Measurements from ENCODE around the gene PHACTR1. TPM values are rescaled to one million over a fixed set of nuclear protein-coding genes. Genes with fewer than 3 reads are reported as not detected.
A peak's percentile ranks its signal among the peaks of the same experiment; 100 is the strongest.

PHACTR1 gene
- total and polyA plus RNA-seq, 12 donors = 0.77 to 16.0 (median 3.5) TPM

DNA sequence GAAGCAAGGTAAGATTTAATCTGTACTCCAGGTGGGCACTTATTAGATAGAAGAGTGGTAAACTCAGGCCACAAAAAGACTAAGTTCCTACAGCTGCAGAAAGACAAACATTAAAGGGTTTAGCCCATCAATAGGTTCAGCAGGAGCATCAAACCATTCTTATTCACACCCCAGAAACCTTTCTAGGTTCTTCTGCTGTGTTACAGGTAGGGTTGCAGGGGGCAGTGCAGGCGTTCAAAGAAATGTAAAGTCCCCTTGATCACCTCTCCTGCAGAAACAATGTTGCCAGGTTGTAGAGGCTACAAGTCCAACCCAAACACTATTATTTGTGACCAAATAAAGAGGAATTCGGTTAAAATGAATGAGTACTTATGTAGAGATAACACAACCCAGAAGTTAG is 31.8 kb downstream of the PHACTR1 start:
- no peaks in the 10 kb centered on the region for H3K36me3 ChIP-seq (replicated peaks in 1 of 2)
- peaks cover 34% of the 10 kb centered on the region for H3K27me3 ChIP-seq
- DNase-seq = no peak
- no peak overlapping the region for H3K4me3 ChIP-seq
- H3K27ac ChIP-seq = no peak overlapping the region
- intact Hi-C loops (cut with DNase I) = no loop called here
- TF ChIP-seq, protein P1, sequence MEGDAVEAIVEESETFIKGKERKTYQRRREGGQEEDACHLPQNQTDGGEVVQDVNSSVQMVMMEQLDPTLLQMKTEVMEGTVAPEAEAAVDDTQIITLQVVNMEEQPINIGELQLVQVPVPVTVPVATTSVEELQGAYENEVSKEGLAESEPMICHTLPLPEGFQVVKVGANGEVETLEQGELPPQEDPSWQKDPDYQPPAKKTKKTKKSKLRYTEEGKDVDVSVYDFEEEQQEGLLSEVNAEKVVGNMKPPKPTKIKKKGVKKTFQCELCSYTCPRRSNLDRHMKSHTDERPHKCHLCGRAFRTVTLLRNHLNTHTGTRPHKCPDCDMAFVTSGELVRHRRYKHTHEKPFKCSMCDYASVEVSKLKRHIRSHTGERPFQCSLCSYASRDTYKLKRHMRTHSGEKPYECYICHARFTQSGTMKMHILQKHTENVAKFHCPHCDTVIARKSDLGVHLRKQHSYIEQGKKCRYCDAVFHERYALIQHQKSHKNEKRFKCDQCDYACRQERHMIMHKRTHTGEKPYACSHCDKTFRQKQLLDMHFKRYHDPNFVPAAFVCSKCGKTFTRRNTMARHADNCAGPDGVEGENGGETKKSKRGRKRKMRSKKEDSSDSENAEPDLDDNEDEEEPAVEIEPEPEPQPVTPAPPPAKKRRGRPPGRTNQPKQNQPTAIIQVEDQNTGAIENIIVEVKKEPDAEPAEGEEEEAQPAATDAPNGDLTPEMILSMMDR (IDR thresholded peaks at IDR 0.05) = no peak
- no peak for TF ChIP-seq POLR2A (IDR thresholded peaks at IDR 0.05)
- H3K9me3 ChIP-seq (replicated peaks in 1 of 3) = no peaks in the 10 kb centered on the region
- no peaks in the 10 kb centered on the region for H3K4me1 ChIP-seq (replicated peaks in 1 of 2)
- 3 to 7% (median 5%) methylated on average over 2 of the region's 2 CpGs for WGBS, 4 donors

DNA sequence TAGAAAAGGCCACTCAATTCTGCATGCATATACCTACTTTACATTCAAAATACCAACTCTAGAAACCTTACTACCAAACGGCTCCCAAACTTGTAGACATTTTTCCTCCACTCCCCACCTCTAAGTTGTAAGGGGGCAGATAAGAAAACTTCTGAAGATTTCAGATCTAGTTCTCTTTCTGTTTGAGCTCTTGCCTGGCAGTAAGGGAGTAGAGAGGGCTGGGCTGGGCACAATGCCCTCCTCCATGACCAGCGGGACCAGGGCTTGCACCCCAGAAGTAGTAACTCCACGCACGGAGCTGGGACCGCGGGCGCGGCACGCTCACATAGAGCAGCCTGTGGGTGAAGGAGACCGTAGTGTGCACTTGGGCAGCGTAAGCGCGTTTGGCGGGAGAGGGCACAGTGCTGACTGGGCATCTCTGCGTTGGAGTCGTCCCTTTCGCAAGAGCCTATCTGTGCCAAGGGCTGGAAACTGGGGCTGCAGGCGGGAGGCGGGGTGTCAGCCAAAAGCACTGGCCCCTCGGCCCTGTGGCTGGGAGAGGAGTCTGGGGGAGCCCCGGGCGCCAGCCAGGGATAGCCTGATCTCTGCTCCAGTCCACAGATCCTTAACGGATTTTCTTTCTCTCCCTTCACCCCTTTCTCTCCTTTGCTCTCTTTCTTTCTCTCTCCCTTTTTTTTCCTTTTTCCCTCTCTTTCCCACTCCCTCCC is 32.4 kb downstream of the PHACTR1 start:
- Histone ChIP-seq H3K4me1 (replicated peaks in 1 of 2) (no peaks in the 10 kb centered on the region), H3K9me3 (replicated peaks in 1 of 3) (no peaks in the 10 kb centered on the region), H3K4me3 (no peak overlapping the region), H3K36me3 (replicated peaks in 1 of 2) (no peaks in the 10 kb centered on the region), H3K27me3 (peaks cover 34% of the 10 kb centered on the region), H3K27ac (no peak overlapping the region)
- DNase-seq = peak in 1 of 7 donors; percentile 50
- whole genome bisulfite sequencing, 4 donors = 0 to 5% (median 2%) methylated on average over 10 to 23 of the region's 23 CpGs
- intact Hi-C loops (cut with DNase I) = no loop called here
- no peak for TF ChIP-seq POLR2A (IDR thresholded peaks at IDR 0.05)
- TF ChIP-seq, protein P1 (IDR thresholded peaks at IDR 0.05) = no peak

DNA sequence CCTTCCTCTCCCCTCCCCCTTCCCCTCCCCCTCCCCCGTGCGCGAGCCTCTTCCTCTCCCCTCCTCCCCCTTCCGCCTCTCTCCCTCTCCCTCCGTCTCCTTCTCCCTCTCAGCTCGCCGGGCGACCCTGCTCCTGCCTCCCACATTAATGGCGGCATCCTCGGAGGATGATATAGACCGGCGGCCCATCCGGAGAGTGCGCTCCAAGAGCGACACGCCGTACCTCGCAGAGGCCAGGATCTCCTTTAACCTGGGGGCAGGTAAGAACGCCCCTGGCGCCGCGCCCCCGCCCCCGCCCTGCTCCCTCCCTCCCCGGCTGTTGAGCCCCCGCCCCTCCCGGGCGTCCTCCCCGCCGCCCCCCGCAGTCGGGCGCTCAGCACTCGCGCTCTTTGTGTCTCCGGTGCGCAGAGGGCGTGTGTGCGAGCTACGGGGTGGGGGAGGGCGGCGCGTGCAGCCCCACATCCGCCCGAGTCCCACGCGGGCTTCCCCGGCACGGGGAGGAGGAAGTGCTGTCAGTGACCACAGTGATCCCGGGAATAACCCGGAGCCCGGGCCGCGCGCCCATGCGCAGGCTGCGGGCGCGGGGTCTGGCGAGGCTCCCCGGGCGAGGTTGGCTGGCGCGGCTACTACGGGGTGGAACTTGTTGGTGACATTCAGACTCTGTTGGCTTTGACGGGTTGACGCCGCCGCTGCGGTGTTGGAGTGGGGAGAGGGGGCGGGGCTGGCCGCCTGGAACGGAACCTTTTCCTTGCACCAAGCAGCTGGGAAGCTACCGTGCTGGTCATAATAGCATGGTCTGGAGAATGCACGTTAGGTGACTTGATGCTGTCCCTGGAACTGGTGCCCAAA is 33.2 kb downstream of the PHACTR1 start:
- WGBS, 4 donors = 0 to 3% (median 1%) methylated on average over 4 to 75 of the region's 75 CpGs
- H3K27me3 ChIP-seq = peaks cover 34% of the 10 kb centered on the region

GRCh38 chr6:12750416-12750815 is 33.8 kb downstream of the PHACTR1 start:
- Histone ChIP-seq H3K36me3 (replicated peaks in 1 of 2) (no peaks in the 10 kb centered on the region), H3K27ac (no peak overlapping the region), H3K4me3 (no peak overlapping the region), H3K9me3 (replicated peaks in 1 of 3) (no peaks in the 10 kb centered on the region), H3K27me3 (peaks cover 31% of the 10 kb centered on the region), H3K4me1 (replicated peaks in 1 of 2) (no peaks in the 10 kb centered on the region)
- TF ChIP-seq POLR2A (IDR thresholded peaks at IDR 0.05) = no peak
- TF ChIP-seq, protein P1 (IDR thresholded peaks at IDR 0.05) = no peak
- no peak for DNase-seq
- intact Hi-C loops (cut with DNase I) = no loop called here
- 9 to 18% (median 16%) methylated on average over 4 of the region's 4 CpGs for WGBS, 4 donors

More for the DNA sequence above, 33.2 kb downstream of the PHACTR1 start:
- TF ChIP-seq, protein P1 (IDR thresholded peaks at IDR 0.05) = no peak
- no peak for TF ChIP-seq POLR2A (IDR thresholded peaks at IDR 0.05)
- no peak overlapping the region for H3K4me3 ChIP-seq
- DNase-seq = peak in 2 of 7 donors; percentile 16 to 51
- H3K4me1 ChIP-seq (replicated peaks in 1 of 2) = no peaks in the 10 kb centered on the region
- H3K36me3 ChIP-seq (replicated peaks in 1 of 2) = no peaks in the 10 kb centered on the region
- no peak overlapping the region for H3K27ac ChIP-seq
- no peaks in the 10 kb centered on the region for H3K9me3 ChIP-seq (replicated peaks in 1 of 3)
- intact Hi-C loops (cut with DNase I) = no loop called here
